Stimulated activated effector memory CD8-positive, alpha-beta T cell treated with anti-CD3 and anti-CD28 coated beads, Interleukin-12 subunit alpha, Interleukin-12 subunit beta, amount 100 ng/mL, for 72 hours (primary cell): ENCODE data around the gene PHLDA1.

Source experiments
- ATAC-seq: fragments of 150-1000 bp; cut with Tn5 transposase; 2 replicates; pipeline ENCODE4 v1.10.0; 2021
- DNase-seq, 2 donors: peaks; one replicate each; pipeline ENCODE4 v3.0.0; 2021 to 2022; ENCODE audit warnings: low spot score in 2 of 2
- H3K27ac Mint-ChIP-seq: one replicate; pipeline ENCODE4 v1.8.0; 2022; ENCODE audit warnings: mild to moderate bottlenecking, mixed read lengths
- H3K36me3 Mint-ChIP-seq: one replicate; pipeline ENCODE4 v1.8.0; 2022; ENCODE audit warnings: mild to moderate bottlenecking, mixed read lengths
- H3K4me1 Mint-ChIP-seq: one replicate; pipeline ENCODE4 v1.8.0; 2022; ENCODE audit warnings: mixed read lengths
- H3K4me3 Mint-ChIP-seq: one replicate; pipeline ENCODE4 v1.8.0; 2022; ENCODE audit warnings: mild to moderate bottlenecking, mixed read lengths
- H3K9me3 Mint-ChIP-seq: one replicate; pipeline ENCODE4 v1.8.0; 2022; ENCODE audit warnings: mixed read lengths

The PHLDA1 gene

DNA sequence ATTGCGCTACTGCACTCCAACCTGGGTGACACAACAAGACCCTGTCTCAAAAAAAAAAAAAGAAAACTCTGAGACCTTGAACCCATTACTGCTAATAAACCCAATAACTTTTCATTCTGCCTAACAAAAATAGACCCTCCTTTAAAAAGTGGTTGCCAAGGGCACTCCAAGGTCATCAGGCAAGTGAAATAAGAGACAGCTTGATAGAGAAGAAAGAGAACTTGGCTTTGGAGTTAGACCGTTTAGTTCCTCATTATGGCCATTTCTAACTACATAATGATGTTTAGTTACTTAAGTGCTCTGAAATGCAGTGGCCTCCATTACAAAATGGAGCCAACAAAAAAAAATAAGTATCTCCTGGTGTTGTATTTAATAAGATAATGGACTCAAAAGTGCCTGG is 55.9 kb downstream of the PHLDA1 start:
- H3K4me1 Mint-ChIP-seq, result peaks cover 52% of the 10 kb centered on the region
- no peak overlapping the region for H3K4me3 Mint-ChIP-seq
- ATAC-seq, result no peak
- DNase-seq, result no peak
- no peaks in the 10 kb centered on the region for H3K9me3 Mint-ChIP-seq
- peak overlapping the region; percentile 91 for H3K27ac Mint-ChIP-seq
- H3K36me3 Mint-ChIP-seq, result no peaks in the 10 kb centered on the region
